Glutamatergic neuron (in vitro differentiated cells): ENCODE measurements around the gene CFAP61. TPM values are rescaled to one million over a fixed set of nuclear protein-coding genes. Genes with fewer than 3 reads are reported as not detected.
A peak's percentile ranks its signal among the peaks of the same experiment; 100 is the strongest.

ENCODE experiments used
- DNase-seq: peaks from one replicate; pipeline ENCODE4 v3.0.0; 2022
- H3K27ac Mint-ChIP-seq: one replicate; pipeline ENCODE4 v1.8.0; 2020; ENCODE audit warnings: mild to moderate bottlenecking, mixed read lengths, inconsistent platforms; ENCODE audit not compliant: unreplicated experiment
- H3K27me3 Mint-ChIP-seq: one replicate; pipeline ENCODE4 v1.8.0; 2020; ENCODE audit warnings: mild to moderate bottlenecking, moderate library complexity, mixed read lengths, inconsistent platforms; ENCODE audit not compliant: unreplicated experiment
- H3K36me3 Mint-ChIP-seq: one replicate; pipeline ENCODE4 v1.8.0; 2020; ENCODE audit warnings: mild to moderate bottlenecking, mixed read lengths, inconsistent platforms; ENCODE audit not compliant: unreplicated experiment
- H3K4me1 Mint-ChIP-seq: one replicate; pipeline ENCODE4 v1.8.0; 2020; ENCODE audit warnings: mild to moderate bottlenecking, low read depth, mixed read lengths, inconsistent platforms; ENCODE audit not compliant: unreplicated experiment
- H3K4me3 Mint-ChIP-seq: one replicate; pipeline ENCODE4 v1.8.0; 2020; ENCODE audit warnings: mild to moderate bottlenecking, mixed read lengths, inconsistent platforms; ENCODE audit not compliant: unreplicated experiment
- H3K9me3 Mint-ChIP-seq: one replicate; pipeline ENCODE4 v1.8.0; 2020; ENCODE audit warnings: mild to moderate bottlenecking, moderate library complexity, mixed read lengths, inconsistent platforms; ENCODE audit not compliant: unreplicated experiment
- total RNA-seq: library from RNA; stranded (reverse); fragmentation: NEBNext Ultra II Directional; extraction: Animal tissue kit (Norgen Biotek cat#: 25700); gene quantifications from one replicate; pipeline ENCODE4 v1.2.1, GENCODE V29; 2021; ENCODE audit not compliant: unreplicated experiment
- TF ChIP-seq, protein P1 (sequence below): fragments of 200-600 bp; sonication (generic); IDR thresholded peaks from one replicate; pipeline ENCODE4 v1.5.0; 2021; ENCODE audit not compliant: partially characterized antibody, unreplicated experiment

CFAP61 gene
- total RNA-seq, 1 donor from 2014 or later: 5.0 TPM

DNA sequence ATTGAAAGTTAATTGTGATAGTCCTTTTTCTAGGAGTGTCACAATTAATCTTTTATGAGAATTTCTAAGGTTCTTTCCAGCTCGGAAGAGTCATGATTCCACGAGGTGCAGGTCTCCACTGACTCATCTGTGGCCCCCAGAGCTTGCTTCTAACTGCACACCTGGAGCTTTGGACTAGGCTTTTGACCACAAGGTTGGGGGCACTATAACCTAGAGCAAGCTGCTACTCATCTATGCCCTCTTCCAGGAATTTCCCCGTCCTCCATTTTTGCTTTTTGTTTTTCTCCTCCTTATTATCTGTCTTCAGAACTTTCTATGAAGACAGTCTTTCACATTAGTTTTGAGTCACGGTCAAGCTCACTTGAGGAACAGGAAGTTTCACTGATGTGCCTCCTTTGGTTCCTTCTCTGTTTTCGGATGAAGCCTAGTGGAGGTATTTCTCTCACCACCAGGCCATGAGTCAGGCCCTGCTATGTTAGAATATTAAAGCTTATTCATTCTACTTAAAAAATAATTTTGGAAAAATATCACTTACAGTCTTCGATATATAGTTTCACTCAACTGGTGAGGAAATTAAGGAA is 196.4 kb downstream of the CFAP61 start:
- H3K4me3 Mint-ChIP-seq: no peak overlapping the region
- H3K9me3 Mint-ChIP-seq: peaks cover 17% of the 10 kb centered on the region
- TF ChIP-seq, protein P1, sequence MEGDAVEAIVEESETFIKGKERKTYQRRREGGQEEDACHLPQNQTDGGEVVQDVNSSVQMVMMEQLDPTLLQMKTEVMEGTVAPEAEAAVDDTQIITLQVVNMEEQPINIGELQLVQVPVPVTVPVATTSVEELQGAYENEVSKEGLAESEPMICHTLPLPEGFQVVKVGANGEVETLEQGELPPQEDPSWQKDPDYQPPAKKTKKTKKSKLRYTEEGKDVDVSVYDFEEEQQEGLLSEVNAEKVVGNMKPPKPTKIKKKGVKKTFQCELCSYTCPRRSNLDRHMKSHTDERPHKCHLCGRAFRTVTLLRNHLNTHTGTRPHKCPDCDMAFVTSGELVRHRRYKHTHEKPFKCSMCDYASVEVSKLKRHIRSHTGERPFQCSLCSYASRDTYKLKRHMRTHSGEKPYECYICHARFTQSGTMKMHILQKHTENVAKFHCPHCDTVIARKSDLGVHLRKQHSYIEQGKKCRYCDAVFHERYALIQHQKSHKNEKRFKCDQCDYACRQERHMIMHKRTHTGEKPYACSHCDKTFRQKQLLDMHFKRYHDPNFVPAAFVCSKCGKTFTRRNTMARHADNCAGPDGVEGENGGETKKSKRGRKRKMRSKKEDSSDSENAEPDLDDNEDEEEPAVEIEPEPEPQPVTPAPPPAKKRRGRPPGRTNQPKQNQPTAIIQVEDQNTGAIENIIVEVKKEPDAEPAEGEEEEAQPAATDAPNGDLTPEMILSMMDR: no peak
- DNase-seq: no peak
- no peak overlapping the region for H3K27ac Mint-ChIP-seq
- peaks cover 15% of the 10 kb centered on the region for H3K4me1 Mint-ChIP-seq
- H3K27me3 Mint-ChIP-seq: no peaks in the 10 kb centered on the region
- peaks cover 19% of the 10 kb centered on the region for H3K36me3 Mint-ChIP-seq

DNA sequence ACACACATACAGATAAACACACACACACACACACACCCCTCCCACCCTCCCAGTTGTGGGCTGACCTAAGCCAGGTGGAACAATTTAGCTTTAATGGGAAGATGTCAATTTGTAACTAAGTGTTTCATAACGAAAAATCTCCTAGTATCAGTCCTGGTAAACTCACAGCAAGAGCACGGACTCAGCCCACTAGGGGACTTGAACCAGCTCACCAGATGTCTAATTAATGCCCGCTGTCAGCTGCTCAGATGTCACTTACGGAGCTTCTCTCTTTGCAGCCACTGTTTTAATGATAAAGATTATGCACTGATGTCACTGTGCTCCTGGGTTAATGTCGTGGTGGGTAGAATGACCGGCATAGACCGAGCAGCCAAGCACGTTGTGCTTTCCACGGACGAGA is 199.0 kb downstream of the CFAP61 start:
- H3K4me1 Mint-ChIP-seq: peaks cover 20% of the 10 kb centered on the region
- H3K27me3 Mint-ChIP-seq: no peaks in the 10 kb centered on the region

GRCh38 chr20:20251836-20252235 is 199.5 kb downstream of the CFAP61 start:
- H3K9me3 Mint-ChIP-seq: peaks cover 8% of the 10 kb centered on the region
- H3K4me3 Mint-ChIP-seq: peak overlapping the region; percentile 50
- peaks cover 20% of the 10 kb centered on the region for H3K4me1 Mint-ChIP-seq
- TF ChIP-seq, protein P1: no peak
- DNase-seq: no peak
- peak overlapping the region; percentile 80 for H3K27ac Mint-ChIP-seq
- H3K27me3 Mint-ChIP-seq: no peaks in the 10 kb centered on the region
- peaks cover 11% of the 10 kb centered on the region for H3K36me3 Mint-ChIP-seq

More for the DNA sequence above, 199.0 kb downstream of the CFAP61 start:
- H3K36me3 Mint-ChIP-seq: peaks cover 11% of the 10 kb centered on the region
- H3K9me3 Mint-ChIP-seq: peaks cover 8% of the 10 kb centered on the region
- peak overlapping the region; percentile 27 for H3K4me3 Mint-ChIP-seq
- H3K27ac Mint-ChIP-seq: peak overlapping the region; percentile 80
- peak; percentile 28 for DNase-seq
- TF ChIP-seq, protein P1: no peak

DNA sequence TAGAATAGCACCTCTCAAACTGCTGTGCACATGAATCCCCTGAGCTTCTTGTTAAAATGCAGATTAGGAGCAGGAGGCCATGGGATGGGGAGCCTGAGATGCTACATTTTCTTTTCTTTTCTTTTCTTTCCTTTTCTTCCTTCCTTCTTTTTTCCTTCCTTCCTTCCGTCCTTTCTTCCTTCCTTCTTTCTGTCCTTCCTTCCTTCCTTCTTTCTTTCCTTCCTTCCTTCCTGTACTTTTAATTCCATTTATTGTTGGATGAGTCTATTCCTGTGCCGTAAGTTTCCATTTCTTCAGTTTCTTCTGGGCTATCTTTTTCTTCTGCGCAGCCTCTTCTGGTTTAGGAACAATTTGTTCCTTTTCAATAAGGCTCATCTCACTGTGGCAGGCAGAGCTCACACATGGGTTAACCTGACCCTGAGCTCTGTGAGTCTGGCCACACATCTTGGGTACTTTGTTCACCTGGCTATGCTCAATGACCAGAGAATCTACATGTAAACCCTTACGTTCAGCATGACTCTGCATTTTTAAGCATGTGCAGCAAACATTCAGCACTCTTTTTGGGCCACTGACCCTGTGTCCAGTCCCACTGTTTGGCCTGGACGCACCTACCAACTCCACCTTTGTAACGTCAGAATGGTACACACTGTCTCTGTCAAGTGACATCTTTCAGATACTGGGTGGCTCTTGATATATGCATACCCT is 200.9 kb downstream of the CFAP61 start:
- H3K9me3 Mint-ChIP-seq: peaks cover 8% of the 10 kb centered on the region
- peaks cover 11% of the 10 kb centered on the region for H3K36me3 Mint-ChIP-seq
- no peak overlapping the region for H3K4me3 Mint-ChIP-seq
- H3K27me3 Mint-ChIP-seq: peaks cover under 1% of the 10 kb centered on the region
- peaks cover 20% of the 10 kb centered on the region for H3K4me1 Mint-ChIP-seq
- DNase-seq: no peak
- TF ChIP-seq, protein P1: no peak
- peak overlapping the region; percentile 36 for H3K27ac Mint-ChIP-seq

- H3K27ac Mint-ChIP-seq: no peak overlapping the region
- peaks cover 11% of the 10 kb centered on the region for H3K36me3 Mint-ChIP-seq
- peaks cover 8% of the 10 kb centered on the region for H3K9me3 Mint-ChIP-seq
- DNase-seq: no peak
- TF ChIP-seq, protein P1: no peak
- peaks cover 20% of the 10 kb centered on the region for H3K4me1 Mint-ChIP-seq
- no peak overlapping the region for H3K4me3 Mint-ChIP-seq
- H3K27me3 Mint-ChIP-seq: peaks cover 3% of the 10 kb centered on the region
Measured at GRCh38 chr20:20253744-20254330, 201.5 kb downstream of the CFAP61 start.
